Suprapubic skin (tissue), 4 donors: Measurements from ENCODE around the gene JAKMIP3. TPM values are rescaled to one million over a fixed set of nuclear protein-coding genes. Genes with fewer than 3 reads are reported as not detected.

Source experiments
- DNase-seq, 2 donors: peaks; one replicate each; pipeline ENCODE4 v3.0.0-alpha.2; 2019; ENCODE audit warnings: low spot score in 2 of 2
- H3K27ac ChIP-seq: fragments of 200-600 bp; sonication (generic); one replicate; pipeline ENCODE4 v1.5.1; 2019
- H3K27me3 ChIP-seq: fragments of 200-600 bp; sonication (generic); one replicate; pipeline ENCODE4 v1.5.1; 2019
- H3K36me3 ChIP-seq: fragments of 200-600 bp; sonication (generic); one replicate; pipeline ENCODE4 v1.5.1; 2019
- H3K4me1 ChIP-seq: fragments of 200-600 bp; sonication (generic); one replicate; pipeline ENCODE4 v1.5.1; 2019
- H3K4me3 ChIP-seq: fragments of 200-600 bp; sonication (generic); one replicate; pipeline ENCODE4 v1.5.1; 2019; ENCODE audit warnings: mild to moderate bottlenecking
- H3K9me3 ChIP-seq: fragments of 200-600 bp; sonication (generic); one replicate; pipeline ENCODE4 v1.5.1; 2019
- CTCF ChIP-seq, 2 donors: fragments of 200-600 bp in 1 of 2; fragments of 450-650 bp in 1 of 2; sonication (generic) in 1 of 2; IDR thresholded peaks; one replicate each; pipeline ENCODE4 v1.5.1; 2016 to 2019; ENCODE audit warnings: antibody characterized with exemption in 2 of 2, mild to moderate bottlenecking in 1 of 2, moderate library complexity in 1 of 2
- EP300 ChIP-seq: sonication (generic); formaldehyde crosslinking; IDR thresholded peaks from one replicate; pipeline ENCODE4 v1.6.1; 2017; ENCODE audit warnings: antibody characterized with exemption
- POLR2A ChIP-seq, 2 donors: fragments of 450-650 bp; IDR thresholded peaks; one replicate each; pipeline ENCODE4 v1.6.1; 2017; ENCODE audit warnings: antibody characterized with exemption in 2 of 2, mild to moderate bottlenecking in 2 of 2, moderate library complexity in 2 of 2
- POLR2AphosphoS5 ChIP-seq, 3 donors: sonication (generic); formaldehyde crosslinking; IDR thresholded peaks; one replicate each; pipeline ENCODE4 v1.6.1; 2017; ENCODE audit warnings: antibody characterized with exemption in 3 of 3
- WGBS: methylation state at CpG from one replicate; pipeline ENCODE4 v1.1.5; 2018; 5-methylcytosine and 5-hydroxymethylcytosine counted together
- total RNA-seq, 4 donors: library from RNA; depleted of rRNA; stranded (reverse); fragments of >200 nt; gene quantifications; one replicate each; pipeline ENCODE4 v1.1.0, GENCODE V29; 2016

JAKMIP3 gene
- total RNA-seq, 4 donors from 2014 or later = 0.15 to 2.4 (median 0.51) TPM

- Histone ChIP-seq H3K36me3 (no peaks in the 10 kb centered on the region), H3K4me3 (no peak overlapping the region), H3K27me3 (no peaks in the 10 kb centered on the region), H3K27ac (no peak overlapping the region), H3K4me1 (peaks cover 16% of the 10 kb centered on the region), H3K9me3 (no peaks in the 10 kb centered on the region)
- 79% methylated on average over 19 of the region's 30 CpGs for WGBS
- peak; percentile 49 to 54 for DNase-seq
- TF ChIP-seq EP300 = no peak
- no peak for TF ChIP-seq CTCF (IDR thresholded peaks at IDR 0.05)
- no peak for TF ChIP-seq POLR2A (IDR thresholded peaks at IDR 0.05)
- no peak for TF ChIP-seq POLR2AphosphoS5 (IDR thresholded peaks at IDR 0.05)
Observed at GRCh38 chr10:132064082-132064755, 1.5 kb upstream of the JAKMIP3 start.

GRCh38 chr10:132064771-132065437 is 842 bp upstream of the JAKMIP3 start:
- H3K4me3 ChIP-seq = peak overlapping the region; percentile 45
- H3K36me3 ChIP-seq = no peaks in the 10 kb centered on the region
- H3K27me3 ChIP-seq = no peaks in the 10 kb centered on the region
- H3K4me1 ChIP-seq = peaks cover 16% of the 10 kb centered on the region
- no peak overlapping the region for H3K27ac ChIP-seq
- peak; percentile 46 to 56 for DNase-seq
- 88% methylated on average over 23 of the region's 24 CpGs for WGBS
- no peaks in the 10 kb centered on the region for H3K9me3 ChIP-seq
- TF ChIP-seq EP300 (no peak), CTCF (IDR thresholded peaks at IDR 0.05) (no peak), POLR2AphosphoS5 (IDR thresholded peaks at IDR 0.05) (no peak), POLR2A (IDR thresholded peaks at IDR 0.05) (no peak)

- Histone ChIP-seq H3K36me3 (no peaks in the 10 kb centered on the region), H3K4me3 (peak overlapping the region; percentile 45), H3K9me3 (no peaks in the 10 kb centered on the region), H3K4me1 (peaks cover 16% of the 10 kb centered on the region), H3K27ac (no peak overlapping the region), H3K27me3 (no peaks in the 10 kb centered on the region)
- TF ChIP-seq POLR2A (IDR thresholded peaks at IDR 0.05) (no peak), CTCF (IDR thresholded peaks at IDR 0.05) (no peak), POLR2AphosphoS5 (IDR thresholded peaks at IDR 0.05) (no peak), EP300 (no peak)
- peak; percentile 53 to 76 for DNase-seq
- WGBS = 36% methylated on average over 13 of the region's 15 CpGs
Observed at GRCh38 chr10:132066186-132066585, 440 bp downstream of the JAKMIP3 start.

- H3K9me3 ChIP-seq = no peaks in the 10 kb centered on the region
- TF ChIP-seq EP300 (no peak), CTCF (IDR thresholded peaks at IDR 0.05) (no peak), POLR2AphosphoS5 (IDR thresholded peaks at IDR 0.05) (no peak), POLR2A (IDR thresholded peaks at IDR 0.05) (no peak)
- peaks cover 16% of the 10 kb centered on the region for H3K4me1 ChIP-seq
- H3K4me3 ChIP-seq = peak overlapping the region; percentile 45
- 94% methylated on average over 13 of the region's 13 CpGs for WGBS
- H3K36me3 ChIP-seq = no peaks in the 10 kb centered on the region
- no peaks in the 10 kb centered on the region for H3K27me3 ChIP-seq
- peak; percentile 20 to 24 for DNase-seq
- no peak overlapping the region for H3K27ac ChIP-seq
Observed at GRCh38 chr10:132066812-132067211, 1.1 kb downstream of the JAKMIP3 start.

- DNase-seq = peak in 1 of 2 donors; percentile 37
- Histone ChIP-seq H3K27ac (no peak overlapping the region), H3K27me3 (no peaks in the 10 kb centered on the region), H3K4me1 (peaks cover 16% of the 10 kb centered on the region), H3K36me3 (no peaks in the 10 kb centered on the region), H3K4me3 (no peak overlapping the region), H3K9me3 (no peaks in the 10 kb centered on the region)
- 93% methylated on average over 13 of the region's 13 CpGs for WGBS
- TF ChIP-seq EP300 = no peak
- no peak for TF ChIP-seq POLR2A (IDR thresholded peaks at IDR 0.05)
- no peak for TF ChIP-seq POLR2AphosphoS5 (IDR thresholded peaks at IDR 0.05)
- TF ChIP-seq CTCF (IDR thresholded peaks at IDR 0.05) = no peak
Observed at GRCh38 chr10:132068431-132069121, 2.8 kb downstream of the JAKMIP3 start.
